Stimulated activated CD8-positive, alpha-beta memory T cell treated with anti-CD3 and anti-CD28 coated beads, Interleukin-15, amount 100 ng/mL, for 24 hours (primary cell): Measurements from ENCODE around the gene TULP4.
"Not testable (repeated sequence)": the region's sequence is repeated elsewhere in the genome, so short reads cannot be mapped to it uniquely, and the experiment has no call there.

Experiments
- DNase-seq: peaks from one replicate; pipeline ENCODE4 v3.0.0-alpha.2; 2020; ENCODE audit warnings: low read depth

TULP4 gene

DNA sequence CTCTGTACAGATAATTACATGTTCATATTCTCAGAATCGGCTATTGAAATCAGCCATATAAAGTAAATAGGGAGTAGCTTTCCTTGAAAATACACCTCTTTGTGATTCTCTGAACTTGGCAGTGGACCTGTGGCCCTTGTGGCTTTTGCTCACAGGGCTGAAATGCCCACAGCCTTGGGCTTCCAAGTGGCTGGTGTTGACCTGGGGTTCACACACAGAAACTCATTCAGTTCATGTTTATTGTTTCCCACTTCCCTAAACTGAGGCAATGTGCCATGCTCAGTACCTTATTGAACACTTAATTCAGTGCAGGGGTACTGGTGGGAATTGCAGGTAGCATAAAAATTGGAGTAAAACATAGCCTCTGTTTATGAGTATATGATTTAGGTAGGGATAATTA lies 19.1 kb upstream of the TULP4 start:
- no peak for DNase-seq

GRCh38 chr6:158295976-158296853 lies 16.1 kb upstream of the TULP4 start:
- not testable (repeated sequence) for DNase-seq

DNA sequence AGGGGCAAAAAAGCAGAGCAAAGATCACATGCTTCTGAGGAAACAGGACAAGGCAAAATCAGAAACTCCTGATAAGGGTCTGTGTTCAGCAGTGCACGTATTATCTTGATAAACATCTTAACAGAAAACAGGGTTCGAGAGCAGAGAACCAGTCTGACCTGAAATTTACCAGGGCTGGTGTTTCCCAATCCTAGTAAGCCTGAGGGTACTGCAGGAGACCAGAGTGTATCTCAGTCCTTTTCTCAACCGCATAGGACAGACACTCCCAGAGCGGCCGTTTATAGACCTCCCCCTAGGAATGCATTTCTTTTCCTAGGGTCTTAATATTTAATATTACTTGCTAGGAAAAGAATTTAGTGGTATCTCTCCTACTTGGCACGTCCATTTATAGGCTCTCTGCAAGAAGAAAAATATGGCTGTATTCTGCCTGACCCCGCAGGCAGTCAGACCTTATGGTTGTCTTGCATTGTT lies 15.4 kb upstream of the TULP4 start:
- not testable (repeated sequence) for DNase-seq

GRCh38 chr6:158297657-158298056 lies 14.6 kb upstream of the TULP4 start:
- not testable (repeated sequence) for DNase-seq

DNA sequence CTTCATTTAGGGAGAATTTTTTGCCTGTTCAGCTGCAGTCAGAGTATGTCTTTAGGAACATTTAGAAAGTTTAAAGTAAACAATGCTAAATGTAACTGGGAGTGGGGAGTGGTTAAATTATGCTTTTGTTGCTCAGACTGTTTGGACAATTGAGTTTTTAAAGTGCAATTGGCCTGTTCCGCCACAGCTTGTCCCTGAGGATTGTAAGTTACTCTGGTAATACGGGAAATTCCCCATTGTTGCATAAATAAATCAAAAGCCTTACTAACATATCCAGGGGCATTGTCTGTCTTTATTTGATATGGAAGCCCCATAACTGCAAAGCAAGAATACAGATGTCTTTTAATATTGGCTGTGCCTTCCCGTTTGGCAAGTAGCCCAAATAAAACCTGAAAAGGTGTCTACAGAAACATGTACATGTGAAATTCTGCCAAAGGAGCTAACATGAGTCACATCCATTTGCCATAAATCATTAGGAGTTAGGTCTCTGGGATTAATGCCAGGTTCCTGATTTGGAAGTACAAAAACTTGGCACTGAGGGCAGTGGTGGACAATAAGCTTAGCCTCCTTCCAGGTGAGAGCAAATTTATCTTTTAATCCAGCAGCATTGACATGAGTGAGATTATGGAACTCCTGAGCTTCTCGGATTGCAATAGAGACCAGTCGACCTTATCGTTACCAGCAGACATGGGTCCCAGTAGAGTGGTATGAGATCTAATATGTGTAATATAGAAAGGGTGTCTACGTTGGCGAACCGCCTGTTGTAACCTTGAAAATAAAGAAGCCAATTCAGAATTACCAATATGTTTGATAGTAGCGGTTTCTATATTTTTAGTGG lies 11.7 kb upstream of the TULP4 start:
- not testable (repeated sequence) for DNase-seq

DNA sequence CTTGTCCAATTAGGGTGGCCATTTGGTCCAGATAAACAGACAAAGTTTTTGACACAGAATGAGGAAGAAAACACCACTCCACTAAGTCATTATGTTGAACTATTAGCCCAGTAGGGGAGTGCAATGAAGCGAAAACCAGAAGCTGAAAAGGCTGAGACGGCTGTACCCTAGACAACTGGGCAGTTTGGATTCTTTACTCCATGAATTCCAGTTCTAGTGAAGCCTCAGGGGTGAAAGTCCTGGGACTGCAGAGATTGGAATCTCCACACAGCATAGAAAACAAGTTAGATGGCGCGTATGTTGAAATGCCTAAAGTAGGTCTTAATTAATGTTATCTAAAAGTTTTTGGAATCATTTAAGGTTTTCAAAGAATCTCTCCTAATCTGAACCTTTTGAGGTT lies 10.7 kb upstream of the TULP4 start:
- DNase-seq = not testable (repeated sequence)

DNA sequence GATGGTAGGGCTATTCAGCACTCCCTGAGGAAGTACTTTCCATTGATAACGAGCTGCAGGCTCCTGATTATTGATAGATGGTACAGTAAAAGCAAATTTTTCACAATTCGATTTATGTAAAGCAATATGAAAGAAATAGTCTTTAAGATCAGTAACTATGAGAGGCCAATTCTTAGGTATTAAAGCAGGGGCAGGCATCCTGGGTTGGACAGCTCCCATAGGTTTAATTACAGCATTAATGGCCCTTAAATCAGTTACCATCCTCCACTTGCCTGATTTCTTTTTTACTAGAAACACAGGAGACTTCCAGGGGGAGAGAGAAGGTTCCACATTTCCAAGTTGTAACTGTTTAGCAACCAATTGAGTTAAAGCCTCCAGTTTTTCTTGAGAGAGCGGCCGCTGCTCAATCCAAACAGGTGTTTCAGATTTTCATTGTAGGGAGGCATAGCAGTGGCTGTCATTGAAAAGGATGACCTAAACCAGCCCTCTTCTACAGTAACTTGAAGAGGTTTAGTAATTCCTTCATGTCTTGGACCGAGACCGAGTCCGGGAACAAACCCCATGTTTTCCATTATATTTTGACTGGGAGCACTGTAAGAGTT lies 10.0 kb upstream of the TULP4 start:
- not testable (repeated sequence) for DNase-seq

DNA sequence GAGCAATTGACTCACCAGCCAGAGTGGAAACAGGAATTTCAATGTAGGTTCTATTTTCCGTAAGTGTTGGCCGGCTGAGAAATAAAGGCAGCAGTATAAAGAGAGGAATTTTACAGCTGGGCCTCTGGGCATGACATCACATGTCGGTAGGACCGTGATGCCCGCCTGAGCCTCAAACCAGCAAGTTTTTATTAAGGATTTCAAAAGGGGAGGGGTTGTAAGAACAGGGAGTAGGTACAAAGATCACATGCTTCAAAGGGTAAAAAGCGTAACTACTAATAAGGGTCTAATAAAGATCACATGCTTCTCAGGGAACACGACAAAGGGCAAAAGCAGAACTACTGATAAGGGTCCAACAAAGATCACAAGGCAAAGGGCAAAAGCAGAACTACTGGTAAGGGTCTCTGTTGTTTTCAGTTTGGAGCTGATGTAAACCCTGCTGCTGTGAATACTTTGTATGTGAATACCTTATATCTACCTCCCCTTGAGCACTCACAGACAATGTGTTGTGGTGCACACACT lies 9.0 kb upstream of the TULP4 start:
- no peak for DNase-seq

- no peak for DNase-seq
Observed at GRCh38 chr6:158304254-158304653, 8.0 kb upstream of the TULP4 start.

- DNase-seq = no peak
Observed at GRCh38 chr6:158309814-158310213, 2.5 kb upstream of the TULP4 start.

- DNase-seq = no peak
Observed at GRCh38 chr6:158311193-158311592, 1.1 kb upstream of the TULP4 start.

DNA sequence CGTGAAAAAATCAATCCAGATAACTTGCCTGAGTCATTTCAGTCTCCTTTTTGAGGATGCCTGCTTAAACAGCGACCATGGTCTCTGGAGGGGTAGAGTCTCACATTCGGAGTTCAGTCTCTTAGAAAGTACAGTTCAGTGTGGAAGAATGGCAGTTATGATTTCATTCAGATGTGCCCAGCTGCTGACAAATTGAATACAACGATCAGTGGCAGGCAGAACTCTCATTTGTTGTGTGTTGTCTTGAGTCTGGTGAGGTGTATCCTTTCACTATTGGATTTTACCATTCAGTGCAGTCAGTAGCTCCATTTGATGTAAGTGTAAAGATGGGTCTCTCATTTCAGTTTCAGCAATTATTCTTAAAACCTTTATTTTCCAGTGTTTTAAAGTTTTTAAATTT lies 639 bp upstream of the TULP4 start:
- no peak for DNase-seq

DNA sequence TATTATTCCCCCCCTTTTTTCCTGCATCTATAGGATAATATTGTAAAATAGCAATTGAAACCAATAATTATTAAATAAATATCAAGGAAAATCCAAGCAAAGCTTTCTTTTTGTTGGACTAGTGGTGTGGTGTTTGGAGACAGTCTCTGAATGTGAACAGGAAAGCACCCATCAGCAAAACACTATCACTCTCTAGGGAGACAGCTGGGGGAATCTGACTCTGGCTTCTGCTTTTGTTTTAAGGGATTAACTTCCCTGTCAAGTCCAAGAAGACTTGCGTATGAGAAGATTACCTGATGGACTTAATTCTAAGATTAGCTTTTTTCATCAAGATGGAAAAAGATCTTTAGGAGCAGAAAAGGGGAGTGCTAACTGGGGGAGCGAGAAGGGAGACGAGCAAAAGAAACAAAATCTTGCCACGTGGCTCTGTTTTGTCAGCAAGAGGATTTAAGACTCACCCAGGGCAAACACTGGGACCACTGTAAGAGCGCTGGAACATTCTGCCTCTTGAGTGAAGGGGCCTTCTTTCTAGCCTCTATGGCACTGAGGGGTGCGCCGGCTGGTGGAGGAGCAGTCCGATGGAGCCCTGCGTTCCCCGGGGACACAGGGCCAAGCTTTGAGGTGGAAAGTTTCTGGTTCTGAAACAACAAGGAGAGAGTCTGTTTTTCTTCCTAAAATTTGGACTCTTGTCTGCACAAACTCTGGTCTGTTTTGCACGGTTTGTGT lies 570 bp downstream of the TULP4 start:
- no peak for DNase-seq

DNA sequence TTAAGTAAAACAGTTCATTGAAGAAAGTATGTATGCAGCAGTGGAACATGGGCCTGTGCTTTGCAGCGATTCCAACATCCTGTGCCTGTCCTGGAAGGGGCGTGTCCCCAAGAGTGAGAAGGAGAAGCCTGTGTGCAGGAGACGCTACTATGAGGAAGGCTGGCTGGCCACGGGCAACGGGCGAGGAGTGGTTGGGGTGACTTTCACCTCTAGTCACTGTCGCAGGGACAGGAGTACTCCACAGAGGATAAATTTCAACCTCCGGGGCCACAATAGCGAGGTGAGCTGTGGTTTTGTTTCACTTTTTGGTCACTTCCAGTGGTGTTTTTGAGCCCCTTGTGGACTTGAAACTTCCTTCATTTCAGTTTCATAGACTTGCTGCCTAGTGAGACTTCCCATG lies 1.7 kb downstream of the TULP4 start:
- no peak for DNase-seq

GRCh38 chr6:158314737-158315136 lies 2.5 kb downstream of the TULP4 start:
- DNase-seq = no peak

DNA sequence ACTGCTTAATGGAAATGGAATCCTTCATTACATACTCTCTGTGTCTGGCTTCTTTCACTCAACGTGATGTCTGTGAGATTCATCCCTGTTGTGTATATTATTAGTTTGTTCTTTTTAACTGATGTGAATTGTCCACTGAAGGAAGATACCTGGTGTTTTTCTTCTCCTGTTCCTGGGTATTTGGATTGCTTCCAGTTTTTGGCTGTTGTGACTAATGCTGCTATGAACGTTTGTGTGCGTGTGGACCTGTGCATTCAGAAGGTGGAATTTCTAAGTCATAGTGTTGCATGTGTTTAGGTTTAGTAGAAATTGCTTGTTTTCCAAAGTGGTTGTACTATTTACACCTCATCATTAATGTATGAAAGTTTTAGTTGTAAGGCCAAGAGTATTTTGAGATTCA lies 3.8 kb downstream of the TULP4 start:
- DNase-seq = no peak

DNA sequence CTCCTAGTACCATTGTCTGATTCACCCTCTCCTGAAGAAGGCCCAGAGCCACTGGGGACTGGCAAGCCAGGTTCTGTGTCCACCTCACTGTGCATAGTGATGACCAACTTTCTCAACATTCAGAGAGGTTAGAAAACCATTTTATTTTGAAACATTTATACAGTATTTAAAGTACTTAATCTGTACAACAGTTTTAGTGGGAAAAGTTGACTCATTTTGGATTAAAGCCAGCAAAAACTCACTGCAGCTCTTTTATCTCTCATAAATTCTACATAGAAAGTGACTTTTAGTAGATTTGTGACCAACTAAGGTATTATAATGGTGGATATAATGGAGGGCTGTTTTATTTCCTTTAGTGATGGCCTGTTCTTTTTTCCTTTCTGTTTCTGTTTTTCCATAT lies 9.7 kb downstream of the TULP4 start:
- DNase-seq = no peak

DNA sequence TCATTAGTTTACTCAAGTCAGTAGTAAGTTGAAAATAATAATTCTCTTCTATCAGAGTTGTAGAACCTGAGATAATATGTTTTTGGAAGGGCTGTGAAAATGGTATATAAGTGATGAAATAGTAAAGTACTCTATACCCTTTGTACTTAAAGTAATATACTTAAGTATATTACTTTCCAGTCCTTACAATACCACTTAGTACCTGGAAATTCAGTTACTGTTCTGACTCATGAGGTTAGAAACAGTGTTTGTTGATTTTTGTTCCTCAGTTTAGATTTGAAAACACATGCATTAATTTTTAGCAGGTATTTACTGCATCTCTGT lies 10.1 kb downstream of the TULP4 start:
- DNase-seq = no peak

- no peak for DNase-seq
Observed at GRCh38 chr6:158322724-158323560, 10.7 kb downstream of the TULP4 start.

GRCh38 chr6:158323561-158323958 lies 11.3 kb downstream of the TULP4 start:
- no peak for DNase-seq

GRCh38 chr6:158324136-158324535 lies 11.9 kb downstream of the TULP4 start:
- no peak for DNase-seq
